OCI-LY1 (cell line): ENCODE data around the gene TNF.

ENCODE experiments used
- H2AFZ ChIP-seq: fragments of 200-600 bp; sonication (generic), shearing (Covaris generic); 2 replicates; pipeline ENCODE4 v1.6.0; 2014; ENCODE audit warnings: antibody characterized with exemption, mild to moderate bottlenecking, low read length
- H3F3A ChIP-seq: fragments of 200-600 bp; sonication (generic), shearing (Covaris generic); 2 replicates; pipeline ENCODE4 v1.6.0; 2014; ENCODE audit warnings: mild to moderate bottlenecking, antibody characterized with exemption, low read length, moderate library complexity; ENCODE audit not compliant: insufficient read depth
- H3K27ac ChIP-seq: fragments of 200-600 bp; sonication (generic); 2 replicates; pipeline ENCODE4 v1.5.1; 2014; ENCODE audit warnings: low read length, mixed run types, mild to moderate bottlenecking, low read depth; ENCODE audit not compliant: poor library complexity, severe bottlenecking
- H3K27me3 ChIP-seq: fragments of 200-600 bp; sonication (generic); 2 replicates; pipeline ENCODE4 v1.6.0; 2014; ENCODE audit warnings: antibody characterized with exemption, mild to moderate bottlenecking, low read length, moderate library complexity; ENCODE audit not compliant: insufficient read depth
- H3K36me3 ChIP-seq: fragments of 200-600 bp; sonication (generic); 2 replicates; pipeline ENCODE4 v1.6.1; 2014; ENCODE audit warnings: mild to moderate bottlenecking, antibody characterized with exemption, low read length, moderate library complexity, mixed read lengths; ENCODE audit not compliant: insufficient read depth
- H3K4me1 ChIP-seq: fragments of 200-600 bp; sonication (generic); 2 replicates; pipeline ENCODE4 v1.5.1; 2014; ENCODE audit warnings: mild to moderate bottlenecking, low read length, moderate library complexity; ENCODE audit not compliant: insufficient read depth, severe bottlenecking
- H3K4me2 ChIP-seq: fragments of 200-600 bp; sonication (generic), shearing (Covaris generic); 2 replicates; pipeline ENCODE4 v1.6.1; 2014; ENCODE audit warnings: low read length
- H3K4me3 ChIP-seq: fragments of 200-600 bp; sonication (generic); 2 replicates; pipeline ENCODE4 v1.5.1; 2014; ENCODE audit warnings: low read length, low read depth, mild to moderate bottlenecking, mixed read lengths; ENCODE audit not compliant: poor library complexity, severe bottlenecking
- H3K79me2 ChIP-seq: fragments of 200-600 bp; shearing (Covaris generic); 2 replicates; pipeline ENCODE4 v1.6.1; 2016; ENCODE audit warnings: mixed run types, low read length, mixed read lengths; ENCODE audit not compliant: insufficient read depth
- H3K9ac ChIP-seq: fragments of 200-600 bp; sonication (generic), shearing (Covaris generic); 2 replicates; pipeline ENCODE4 v1.6.1; 2014; ENCODE audit warnings: mild to moderate bottlenecking, low read length, mixed read lengths
- H3K9me2 ChIP-seq: fragments of 200-600 bp; sonication (generic), shearing (Covaris generic); 2 replicates; pipeline ENCODE4 v1.6.1; 2014; ENCODE audit warnings: low read depth, mild to moderate bottlenecking, low read length, mixed read lengths
- H3K9me3 ChIP-seq: fragments of 200-600 bp; shearing (Covaris generic); 2 replicates; pipeline ENCODE4 v1.6.1; 2014; ENCODE audit warnings: low read length, mixed read lengths
- H4K20me1 ChIP-seq: fragments of 200-600 bp; sonication (generic), shearing (Covaris generic); 2 replicates; pipeline ENCODE4 v1.6.0; 2016; ENCODE audit warnings: mild to moderate bottlenecking, low read length; ENCODE audit not compliant: insufficient read depth
- EZH2 ChIP-seq: fragments of 200-600 bp; sonication (generic), shearing (Covaris generic); IDR thresholded peaks from 2 replicates; pipeline ENCODE4 v1.8.0; 2017; ENCODE audit warnings: borderline replicate concordance, mixed run types, mild to moderate bottlenecking, antibody characterized with exemption, low read length, moderate library complexity, mixed read lengths
- TF ChIP-seq, protein P1 (sequence below): fragments of 200-600 bp; sonication (generic), shearing (Covaris generic); IDR thresholded peaks from 2 replicates; pipeline ENCODE4 v1.5.1; 2017; ENCODE audit warnings: mild to moderate bottlenecking, antibody characterized with exemption, low read length, moderate library complexity, mixed read lengths

Gene TNF

GRCh38 chr6:31609519-31610406 is 34.4 kb downstream of the TNF start:
- TF ChIP-seq EZH2: no peak
- TF ChIP-seq, protein P1, sequence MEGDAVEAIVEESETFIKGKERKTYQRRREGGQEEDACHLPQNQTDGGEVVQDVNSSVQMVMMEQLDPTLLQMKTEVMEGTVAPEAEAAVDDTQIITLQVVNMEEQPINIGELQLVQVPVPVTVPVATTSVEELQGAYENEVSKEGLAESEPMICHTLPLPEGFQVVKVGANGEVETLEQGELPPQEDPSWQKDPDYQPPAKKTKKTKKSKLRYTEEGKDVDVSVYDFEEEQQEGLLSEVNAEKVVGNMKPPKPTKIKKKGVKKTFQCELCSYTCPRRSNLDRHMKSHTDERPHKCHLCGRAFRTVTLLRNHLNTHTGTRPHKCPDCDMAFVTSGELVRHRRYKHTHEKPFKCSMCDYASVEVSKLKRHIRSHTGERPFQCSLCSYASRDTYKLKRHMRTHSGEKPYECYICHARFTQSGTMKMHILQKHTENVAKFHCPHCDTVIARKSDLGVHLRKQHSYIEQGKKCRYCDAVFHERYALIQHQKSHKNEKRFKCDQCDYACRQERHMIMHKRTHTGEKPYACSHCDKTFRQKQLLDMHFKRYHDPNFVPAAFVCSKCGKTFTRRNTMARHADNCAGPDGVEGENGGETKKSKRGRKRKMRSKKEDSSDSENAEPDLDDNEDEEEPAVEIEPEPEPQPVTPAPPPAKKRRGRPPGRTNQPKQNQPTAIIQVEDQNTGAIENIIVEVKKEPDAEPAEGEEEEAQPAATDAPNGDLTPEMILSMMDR: no peak
- H3K9ac ChIP-seq: no peak overlapping the region
- peaks cover 13% of the 10 kb centered on the region for H3K4me1 ChIP-seq
- H3K4me2 ChIP-seq: no peak overlapping the region
- no peaks in the 10 kb centered on the region for H3K9me3 ChIP-seq
- no peaks in the 10 kb centered on the region for H3K9me2 ChIP-seq
- H4K20me1 ChIP-seq: no peaks in the 10 kb centered on the region
- no peak overlapping the region for H3K27ac ChIP-seq
- no peaks in the 10 kb centered on the region for H3F3A ChIP-seq
- no peaks in the 10 kb centered on the region for H3K27me3 ChIP-seq
- H2AFZ ChIP-seq: no peak overlapping the region
- no peaks in the 10 kb centered on the region for H3K36me3 ChIP-seq
- no peak overlapping the region for H3K4me3 ChIP-seq
- H3K79me2 ChIP-seq: no peaks in the 10 kb centered on the region

DNA sequence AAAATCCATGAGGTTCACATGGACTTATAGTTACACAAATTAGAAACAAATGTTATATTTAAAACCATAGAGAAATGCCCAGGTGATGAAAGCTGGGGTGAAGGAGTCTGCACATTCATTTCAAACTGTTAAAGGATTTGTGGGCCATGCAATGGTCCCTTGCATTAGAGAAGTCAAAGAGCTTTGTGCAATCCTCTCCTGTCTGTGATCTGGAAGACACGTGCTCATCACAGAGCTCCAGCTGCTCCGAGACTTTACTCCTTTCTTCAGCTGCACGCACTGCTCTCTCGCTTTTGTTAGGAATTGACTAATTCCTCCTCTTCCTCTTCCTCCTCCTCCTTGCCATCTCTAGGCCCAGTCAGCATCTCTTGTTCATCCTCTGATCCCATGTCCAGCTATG is 35.6 kb downstream of the TNF start:
- Histone ChIP-seq H3K36me3 (no peaks in the 10 kb centered on the region), H3F3A (no peaks in the 10 kb centered on the region), H3K4me1 (peaks cover 25% of the 10 kb centered on the region), H3K4me3 (no peak overlapping the region), H3K9ac (no peak overlapping the region), H3K79me2 (no peaks in the 10 kb centered on the region), H3K27me3 (no peaks in the 10 kb centered on the region), H2AFZ (no peak overlapping the region), H4K20me1 (no peaks in the 10 kb centered on the region), H3K9me2 (no peaks in the 10 kb centered on the region), H3K27ac (no peak overlapping the region), H3K4me2 (no peak overlapping the region), H3K9me3 (no peaks in the 10 kb centered on the region)
- TF ChIP-seq EZH2: no peak
- TF ChIP-seq, protein P1: no peak

GRCh38 chr6:31614075-31614619 is 38.8 kb downstream of the TNF start:
- Histone ChIP-seq H3K9me3 (no peaks in the 10 kb centered on the region), H3K27ac (peak overlapping the region; percentile 60), H3K36me3 (no peaks in the 10 kb centered on the region), H3K4me2 (peak overlapping the region; percentile 23), H2AFZ (no peak overlapping the region), H3K27me3 (no peaks in the 10 kb centered on the region), H3K9me2 (no peaks in the 10 kb centered on the region), H4K20me1 (no peaks in the 10 kb centered on the region), H3K9ac (no peak overlapping the region; the same call in 1 of the 2 replicates), H3K4me1 (peaks cover 32% of the 10 kb centered on the region), H3F3A (no peaks in the 10 kb centered on the region), H3K79me2 (no peaks in the 10 kb centered on the region), H3K4me3 (no peak overlapping the region)
- TF ChIP-seq EZH2: no peak
- TF ChIP-seq, protein P1: no peak
